Mesodermal cell (in vitro differentiated cells): ENCODE data around the gene AK9. TPM values are rescaled to one million over a fixed set of nuclear protein-coding genes. Genes with fewer than 3 reads are reported as not detected.
"Not testable (repeated sequence)": the region's sequence is repeated elsewhere in the genome, so short reads cannot be mapped to it uniquely, and the experiment has no call there.

Experiments used
- H3K27ac ChIP-seq: 2 replicates; pipeline ENCODE4 v1.7.0; 2013; ENCODE audit warnings: mild to moderate bottlenecking, low read depth, low read length, moderate library complexity; ENCODE audit not compliant: severe bottlenecking
- H3K36me3 ChIP-seq: 2 replicates; pipeline ENCODE4 v1.7.1; 2013; ENCODE audit warnings: mild to moderate bottlenecking, low read length, moderate library complexity; ENCODE audit not compliant: control insufficient read depth, insufficient read depth
- H3K4me1 ChIP-seq: one replicate; pipeline ENCODE4 v1.7.1; 2013; ENCODE audit warnings: mild to moderate bottlenecking, low read length; ENCODE audit not compliant: insufficient read depth, control insufficient read depth, poor library complexity, severe bottlenecking
- H3K4me3 ChIP-seq: 2 replicates; pipeline ENCODE4 v1.7.0; 2013; ENCODE audit warnings: low read length, control low read depth, mild to moderate bottlenecking; ENCODE audit not compliant: insufficient read depth, poor library complexity, severe bottlenecking; ENCODE audit errors: extremely low read depth
- H3K9me3 ChIP-seq: 2 replicates; pipeline ENCODE4 v1.7.1; 2013; ENCODE audit warnings: mild to moderate bottlenecking, low read length, moderate library complexity; ENCODE audit not compliant: control insufficient read depth
- WGBS, 2 experiments: methylation state at CpG; one replicate each; pipeline ENCODE4 v1.1.5; 2013; ENCODE audit warnings: missing lambda C conversion rate in 2 of 2; ENCODE audit not compliant: insufficient coverage in 2 of 2; 5-methylcytosine and 5-hydroxymethylcytosine counted together
- polyA plus RNA-seq, 2 experiments: library from polyadenylated mRNA; stranded (reverse); fragments of 50-300 nt; gene quantifications; one replicate each; pipeline ENCODE4 v1.2.3, GENCODE V29; 2013

AK9 gene
- 4.2 TPM for polyA plus RNA-seq (2013, experiment 1 of 2)
- 5.7 TPM for polyA plus RNA-seq (2013, experiment 2 of 2)

DNA sequence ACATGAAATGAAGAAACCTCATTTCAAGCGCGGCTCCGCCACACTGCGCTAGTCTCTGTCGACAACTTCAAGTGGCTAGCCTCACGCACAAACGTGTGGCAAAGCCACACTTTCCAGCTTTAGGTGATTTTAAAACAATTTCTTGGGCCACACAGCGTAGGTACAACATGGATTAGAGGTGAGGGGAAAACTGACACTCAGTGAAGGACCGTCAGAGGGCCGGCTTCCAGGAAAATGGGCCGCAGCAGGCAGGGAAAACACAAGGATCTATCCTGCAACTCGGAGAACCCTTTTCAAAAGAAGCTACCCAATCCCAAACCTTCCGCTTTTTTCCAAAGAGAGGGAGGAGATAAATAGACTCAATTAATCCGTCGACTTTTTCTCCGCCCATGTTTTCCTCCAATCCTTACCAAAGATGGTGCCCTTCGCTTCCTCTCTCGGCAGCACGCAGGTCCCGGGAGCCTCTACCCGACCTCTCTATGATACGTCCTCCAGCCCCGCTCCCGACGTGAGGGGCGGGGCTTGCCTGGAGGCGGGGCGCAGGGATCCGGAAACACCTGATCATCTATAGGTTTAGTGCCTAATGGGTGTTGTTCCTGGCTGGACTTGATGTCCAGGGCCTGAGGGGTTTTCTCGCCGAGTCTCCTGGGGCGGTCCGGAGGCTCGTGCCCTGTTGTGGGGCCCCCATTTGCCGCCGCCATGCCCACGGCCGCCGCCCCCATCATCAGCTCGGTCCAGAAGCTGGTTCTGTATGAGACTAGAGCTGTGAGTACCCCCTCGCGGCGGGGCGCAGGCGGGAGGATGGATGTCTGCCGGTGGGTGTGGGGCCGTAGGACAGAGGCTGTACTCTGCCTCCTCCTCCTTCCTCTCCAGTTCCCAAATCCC is at the start of gene AK9, which contains the start of gene FIG4:
AK9 (minus strand) TSS at position 466 of the 885 bp plus-strand sequence. CDS start 15,457 bp downstream, outside the sequence.
FIG4 (plus strand) TSS at position 560 of the 885 bp plus-strand sequence; CDS start at position 700, 140 bp downstream.
- peak within 1 kb of the TSS; percentile 68 for H3K27ac ChIP-seq
- peak within 1 kb of the TSS; percentile 84 for H3K4me3 ChIP-seq
- H3K36me3 ChIP-seq, result no peaks in the 10 kb centered on the region
- H3K4me1 ChIP-seq, result no peaks in the 10 kb centered on the region
- 0 to 1% methylated on average over 27 to 32 of the region's 47 CpGs for WGBS, 2 experiments
- no peaks in the 10 kb centered on the region for H3K9me3 ChIP-seq

GRCh38 chr6:109740787-109741186 is 49.8 kb upstream of the AK9 start:
- WGBS, 2 experiments, result 93 to 95% methylated on average over 4 to 5 of the region's 7 CpGs
- Histone ChIP-seq H3K36me3 (no peaks in the 10 kb centered on the region), H3K27ac (no peak overlapping the region), H3K4me3 (no peak overlapping the region), H3K9me3 (no peaks in the 10 kb centered on the region), H3K4me1 (no peaks in the 10 kb centered on the region)

- Histone ChIP-seq H3K27ac (no peak overlapping the region), H3K4me3 (no peak overlapping the region), H3K4me1 (no peaks in the 10 kb centered on the region), H3K36me3 (no peaks in the 10 kb centered on the region), H3K9me3 (no peaks in the 10 kb centered on the region)
- 71 to 94% methylated on average over 1 to 2 of the region's 3 CpGs for WGBS, 2 experiments
These were observed 48.7 kb upstream of the AK9 start for GRCh38 chr6:109739686-109740085.

- H3K36me3 ChIP-seq, result no peaks in the 10 kb centered on the region
- H3K4me1 ChIP-seq, result no peaks in the 10 kb centered on the region
- no peak overlapping the region for H3K27ac ChIP-seq
- H3K4me3 ChIP-seq, result no peak overlapping the region
- 73 to 78% methylated on average over 2 of the region's 2 CpGs for WGBS, 2 experiments
- no peaks in the 10 kb centered on the region for H3K9me3 ChIP-seq
These were observed 47.7 kb upstream of the AK9 start for GRCh38 chr6:109738667-109739066.

- Histone ChIP-seq H3K36me3 (no peaks in the 10 kb centered on the region), H3K27ac (no peak overlapping the region), H3K4me3 (no peak overlapping the region), H3K4me1 (no peaks in the 10 kb centered on the region), H3K9me3 (no peaks in the 10 kb centered on the region)
- WGBS, 2 experiments, result no CpG with 5 or more reads among the region's 1 CpG
These were observed 47.3 kb upstream of the AK9 start for GRCh38 chr6:109738255-109738654.

GRCh38 chr6:109736273-109737025 is 45.4 kb upstream of the AK9 start:
- H3K9me3 ChIP-seq, result no peaks in the 10 kb centered on the region
- H3K4me1 ChIP-seq, result no peaks in the 10 kb centered on the region
- no peaks in the 10 kb centered on the region for H3K36me3 ChIP-seq
- no peak overlapping the region for H3K27ac ChIP-seq
- H3K4me3 ChIP-seq, result no peak overlapping the region
- WGBS, 2 experiments, result no CpG with 5 or more reads among the region's 1 CpG

GRCh38 chr6:109725250-109725649 is 34.2 kb upstream of the AK9 start:
- H3K4me1 ChIP-seq, H3K9me3 ChIP-seq, H3K36me3 ChIP-seq, H3K4me3 ChIP-seq, H3K27ac ChIP-seq: not testable (repeated sequence)
- WGBS, 2 experiments, result 100% methylated on average over 2 of the region's 3 CpGs; no CpG with 5 or more reads in 1 of the 2 experiments

- Histone ChIP-seq H3K36me3 (no peaks in the 10 kb centered on the region), H3K27ac (no peak overlapping the region), H3K9me3 (no peaks in the 10 kb centered on the region), H3K4me3 (no peak overlapping the region), H3K4me1 (no peaks in the 10 kb centered on the region)
- WGBS, 2 experiments, result 94 to 100% methylated on average over 2 to 3 of the region's 3 CpGs
These were observed 31.7 kb upstream of the AK9 start for GRCh38 chr6:109722564-109723254.

GRCh38 chr6:109722011-109722410 is 31.0 kb upstream of the AK9 start:
- no peaks in the 10 kb centered on the region for H3K4me1 ChIP-seq
- H3K36me3 ChIP-seq, result no peaks in the 10 kb centered on the region
- H3K4me3 ChIP-seq, result no peak overlapping the region
- no CpG with 5 or more reads among the region's 3 CpGs for WGBS, 2 experiments
- no peak overlapping the region for H3K27ac ChIP-seq
- no peaks in the 10 kb centered on the region for H3K9me3 ChIP-seq

GRCh38 chr6:109720311-109720710 is 29.3 kb upstream of the AK9 start:
- Histone ChIP-seq H3K4me1 (no peaks in the 10 kb centered on the region), H3K9me3 (no peaks in the 10 kb centered on the region), H3K36me3 (no peaks in the 10 kb centered on the region), H3K27ac (no peak overlapping the region), H3K4me3 (no peak overlapping the region)
- 93 to 94% methylated on average over 2 of the region's 3 CpGs for WGBS, 2 experiments
